Uterus (tissue), 2 donors: Measurements from ENCODE around the gene ASTN1.

Source experiments
- CTCF ChIP-seq, 4 experiments: fragments of 200-600 bp in 2 of 4; fragments of 450-650 bp in 2 of 4; sonication (generic) in 2 of 4; IDR thresholded peaks; one replicate each; pipeline ENCODE4 v1.5.1; 2016 to 2019; ENCODE audit warnings: antibody characterized with exemption in 4 of 4, mild to moderate bottlenecking in 2 of 4, moderate library complexity in 1 of 4
- POLR2A ChIP-seq, 2 donors: fragments of 450-650 bp; IDR thresholded peaks; one replicate each; pipeline ENCODE4 v1.6.1; 2016; ENCODE audit warnings: antibody characterized with exemption in 2 of 2, mild to moderate bottlenecking in 1 of 2, moderate library complexity in 1 of 2

GRCh38 chr1:177138347-177138746 lies 26.2 kb downstream of the ASTN1 start:
- TF ChIP-seq CTCF (IDR thresholded peaks at IDR 0.05): no peak
- no peak for TF ChIP-seq POLR2A (IDR thresholded peaks at IDR 0.05)
